GM12864 (cell line): ENCODE results near the gene MS4A2.
"Not testable (repeated sequence)": the region's sequence is repeated elsewhere in the genome, so short reads cannot be mapped to it uniquely, and the experiment has no call there.

Experiments
- DNase-seq: peaks from one replicate; pipeline ENCODE4 v3.0.0-alpha.2; 2011; ENCODE audit warnings: low read depth
- H3K4me3 ChIP-seq: 2 replicates; pipeline ENCODE4 v1.5.1; 2011; ENCODE audit warnings: mild to moderate bottlenecking, low read depth, low read length, control low read depth
- TF ChIP-seq, protein P1 (sequence below): IDR thresholded peaks from 2 replicates; pipeline ENCODE4 v1.5.1; 2011; ENCODE audit warnings: low read depth, mild to moderate bottlenecking, moderate library complexity, low read length, control low read depth, inconsistent platforms; ENCODE audit errors: missing control alignments

MS4A2 gene

GRCh38 chr11:60065801-60066200 is 22.7 kb upstream of the MS4A2 start:
- H3K4me3 ChIP-seq: no peak overlapping the region
- TF ChIP-seq, protein P1, sequence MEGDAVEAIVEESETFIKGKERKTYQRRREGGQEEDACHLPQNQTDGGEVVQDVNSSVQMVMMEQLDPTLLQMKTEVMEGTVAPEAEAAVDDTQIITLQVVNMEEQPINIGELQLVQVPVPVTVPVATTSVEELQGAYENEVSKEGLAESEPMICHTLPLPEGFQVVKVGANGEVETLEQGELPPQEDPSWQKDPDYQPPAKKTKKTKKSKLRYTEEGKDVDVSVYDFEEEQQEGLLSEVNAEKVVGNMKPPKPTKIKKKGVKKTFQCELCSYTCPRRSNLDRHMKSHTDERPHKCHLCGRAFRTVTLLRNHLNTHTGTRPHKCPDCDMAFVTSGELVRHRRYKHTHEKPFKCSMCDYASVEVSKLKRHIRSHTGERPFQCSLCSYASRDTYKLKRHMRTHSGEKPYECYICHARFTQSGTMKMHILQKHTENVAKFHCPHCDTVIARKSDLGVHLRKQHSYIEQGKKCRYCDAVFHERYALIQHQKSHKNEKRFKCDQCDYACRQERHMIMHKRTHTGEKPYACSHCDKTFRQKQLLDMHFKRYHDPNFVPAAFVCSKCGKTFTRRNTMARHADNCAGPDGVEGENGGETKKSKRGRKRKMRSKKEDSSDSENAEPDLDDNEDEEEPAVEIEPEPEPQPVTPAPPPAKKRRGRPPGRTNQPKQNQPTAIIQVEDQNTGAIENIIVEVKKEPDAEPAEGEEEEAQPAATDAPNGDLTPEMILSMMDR: no peak
- no peak for DNase-seq

- no peak for DNase-seq
- TF ChIP-seq, protein P1: no peak
- H3K4me3 ChIP-seq: no peak overlapping the region
Observed at GRCh38 chr11:60069450-60069849, 19.0 kb upstream of the MS4A2 start.

GRCh38 chr11:60071644-60072043 is 16.8 kb upstream of the MS4A2 start:
- not testable (repeated sequence) for DNase-seq, H3K4me3 ChIP-seq

GRCh38 chr11:60077216-60077817 is 11.1 kb upstream of the MS4A2 start:
- H3K4me3 ChIP-seq: no peak overlapping the region
- TF ChIP-seq, protein P1: no peak
- DNase-seq: no peak

DNA sequence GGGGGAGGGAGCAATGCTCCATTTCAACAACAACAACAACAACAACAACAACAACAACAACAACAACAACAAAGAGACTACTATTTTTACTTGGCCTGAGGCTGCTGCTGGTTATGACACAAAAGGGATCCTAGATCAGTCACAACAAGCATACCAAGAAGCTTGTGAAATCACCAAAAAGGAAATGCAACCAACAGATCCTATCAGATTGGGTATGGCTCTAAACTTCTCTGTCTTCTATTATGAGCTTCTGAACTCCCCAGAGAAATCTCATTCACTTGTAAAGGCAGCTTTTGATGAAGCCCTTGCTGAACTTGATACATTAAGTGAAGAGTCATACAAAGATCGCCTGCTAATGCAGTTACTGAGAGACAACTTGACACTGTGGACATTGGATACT is 10.5 kb upstream of the MS4A2 start:
- TF ChIP-seq, protein P1: no peak
- DNase-seq: no peak
- H3K4me3 ChIP-seq: no peak overlapping the region

GRCh38 chr11:60078745-60079144 is 9.7 kb upstream of the MS4A2 start:
- TF ChIP-seq, protein P1: no peak
- no peak overlapping the region for H3K4me3 ChIP-seq
- DNase-seq: no peak

- DNase-seq: no peak
- TF ChIP-seq, protein P1: no peak
- no peak overlapping the region for H3K4me3 ChIP-seq
Observed at GRCh38 chr11:60080535-60080934, 7.9 kb upstream of the MS4A2 start.
